Measurements from ENCODE around the gene FOCAD.

Gene FOCAD

GRCh38 chr9:20784196-20784595 lies 100.1 kb downstream of the FOCAD start:
- H3K36me3 ChIP-seq = peaks cover 0 to 15% (median under 1%) of the 10 kb centered on the region in 3 donors
- intact Hi-C loops (cut with DNase I; ENCODE audit: low total_unique reads) = loop anchor here (10.0 kb wide), 1 partner anchor 59 kb away; no protein-coding TSS in a partner anchor
- H3K4me1 ChIP-seq = no peaks in the 10 kb centered on the region
- no peaks in the 10 kb centered on the region for H3K9me3 ChIP-seq
- no peak overlapping the region for H3K27ac ChIP-seq
- H3K27me3 ChIP-seq = no peaks in the 10 kb centered on the region
- TF ChIP-seq CTCF (IDR thresholded peaks at IDR 0.05) = no peak
- no peak for DNase-seq
- H3K4me3 ChIP-seq = no peak overlapping the region

GRCh38 chr9:20786807-20787206 lies 102.7 kb downstream of the FOCAD start:
- Histone ChIP-seq H3K27me3 (no peaks in the 10 kb centered on the region), H3K4me3 (no peak overlapping the region), H3K9me3 (no peaks in the 10 kb centered on the region), H3K27ac (no peak overlapping the region), H3K36me3 (peaks cover 0 to 27% (median 17%) of the 10 kb centered on the region in 3 donors), H3K4me1 (no peaks in the 10 kb centered on the region)
- TF ChIP-seq CTCF (IDR thresholded peaks at IDR 0.05) = no peak
- DNase-seq = no peak
- intact Hi-C loops (cut with DNase I; ENCODE audit: low total_unique reads) = loop anchor here (10.0 kb wide), 1 partner anchor 62 kb away; no protein-coding TSS in a partner anchor

GRCh38 chr9:20788526-20789451 lies 104.7 kb downstream of the FOCAD start:
- H3K27ac ChIP-seq = no peak overlapping the region
- DNase-seq = no peak
- no peak for TF ChIP-seq CTCF (IDR thresholded peaks at IDR 0.05)
- no peaks in the 10 kb centered on the region for H3K9me3 ChIP-seq
- no peak overlapping the region for H3K4me3 ChIP-seq
- no peaks in the 10 kb centered on the region for H3K4me1 ChIP-seq
- intact Hi-C loops (cut with DNase I; ENCODE audit: low total_unique reads) = loop anchor here (10.0 kb wide), 1 partner anchor 64 kb away; no protein-coding TSS in a partner anchor
- H3K36me3 ChIP-seq = peaks cover 0 to 21% (median 17%) of the 10 kb centered on the region in 3 donors
- H3K27me3 ChIP-seq = no peaks in the 10 kb centered on the region

GRCh38 chr9:20790721-20791120 lies 106.7 kb downstream of the FOCAD start:
- DNase-seq = no peak
- H3K4me3 ChIP-seq = no peak overlapping the region
- H3K27me3 ChIP-seq = no peaks in the 10 kb centered on the region
- H3K9me3 ChIP-seq = no peaks in the 10 kb centered on the region
- H3K4me1 ChIP-seq = no peaks in the 10 kb centered on the region
- intact Hi-C loops (cut with DNase I; ENCODE audit: low total_unique reads) = no loop called here
- TF ChIP-seq CTCF (IDR thresholded peaks at IDR 0.05) = no peak
- no peak overlapping the region for H3K27ac ChIP-seq
- H3K36me3 ChIP-seq = peaks cover 0 to 17% (median 17%) of the 10 kb centered on the region in 3 donors

GRCh38 chr9:20791682-20792081 lies 107.6 kb downstream of the FOCAD start:
- intact Hi-C loops (cut with DNase I; ENCODE audit: low total_unique reads) = no loop called here
- TF ChIP-seq CTCF (IDR thresholded peaks at IDR 0.05) = no peak

More at GRCh38 chr9:20791682-20792081, 107.6 kb downstream of the FOCAD start:
- Histone ChIP-seq H3K9me3 (no peaks in the 10 kb centered on the region), H3K27me3 (no peaks in the 10 kb centered on the region), H3K27ac (no peak overlapping the region), H3K4me3 (no peak overlapping the region), H3K4me1 (no peaks in the 10 kb centered on the region), H3K36me3 (peaks cover 0 to 17% (median 17%) of the 10 kb centered on the region in 3 donors)
- DNase-seq = no peak

Data from tibial artery (tissue), 4 donors.